ENCODE data around the gene BOLL. TPM values are rescaled to one million over a fixed set of nuclear protein-coding genes. Genes with fewer than 3 reads are reported as not detected.
"Not testable (repeated sequence)": the region's sequence is repeated elsewhere in the genome, so short reads cannot be mapped to it uniquely, and the experiment has no call there.

Gene BOLL
- total RNA-seq, 1 donor from 2014 or later, result not detected

- intact Hi-C loops (cut with DNase I), result loop anchor here (5.0 kb wide), 4 partner anchors 68 to 272 kb away; partner anchors contain the start of genes HSPD1 and SF3B1
- not testable (repeated sequence) for DNase-seq (ENCODE audit: low spot score)
Measured at GRCh38 chr2:197709140-197709539, 76.0 kb downstream of the BOLL start.

GRCh38 chr2:197708331-197708730 lies 76.8 kb downstream of the BOLL start:
- DNase-seq (ENCODE audit: low spot score), result no peak
- intact Hi-C loops (cut with DNase I), result loop anchor here (5.0 kb wide), 4 partner anchors 69 to 271 kb away; partner anchors contain the start of genes HSPD1 and SF3B1

- DNase-seq (ENCODE audit: low spot score), result no peak
- intact Hi-C loops (cut with DNase I), result loop anchor here (2.0 to 5.0 kb wide), 5 partner anchors 70 to 589 kb away; partner anchors contain the start of genes HSPD1 and SF3B1
Measured at GRCh38 chr2:197707316-197708213, 77.6 kb downstream of the BOLL start.

DNA sequence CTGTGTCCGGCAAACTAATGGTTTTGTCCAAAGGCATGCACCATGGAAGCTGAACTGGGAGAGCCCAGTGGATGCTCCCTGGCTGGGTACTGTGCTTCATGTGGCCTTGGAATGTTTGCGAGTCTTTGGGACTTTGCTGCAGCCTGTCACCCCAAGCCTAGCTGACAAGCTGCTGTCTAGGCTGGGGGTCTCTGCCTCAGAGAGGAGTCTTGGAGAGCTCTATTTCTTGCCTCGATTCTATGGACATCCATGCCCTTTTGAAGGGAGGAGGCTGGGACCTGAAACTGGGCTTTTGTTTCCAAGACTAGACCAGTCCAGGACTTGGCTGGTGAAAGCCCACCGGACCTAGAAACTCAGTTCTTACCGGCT lies 78.3 kb downstream of the BOLL start:
- intact Hi-C loops (cut with DNase I), result loop anchor here (2.0 to 5.0 kb wide), 5 partner anchors 70 to 590 kb away; partner anchors contain the start of genes HSPD1 and SF3B1
- no peak for DNase-seq (ENCODE audit: low spot score)

- no peak for DNase-seq (ENCODE audit: low spot score)
Measured at GRCh38 chr2:197705912-197706838, 78.9 kb downstream of the BOLL start.

GRCh38 chr2:197705121-197705911 lies 79.8 kb downstream of the BOLL start, which contains the start of gene MARS2:
MARS2 (plus strand) TSS chr2:197705369; CDS start chr2:197705406, 37 bp downstream.
- intact Hi-C loops (cut with DNase I), result loop anchor here (1.0 to 5.0 kb wide), 6 partner anchors 33 to 268 kb away; partner anchors contain the start of genes HSPD1 and SF3B1
- DNase-seq (ENCODE audit: low spot score), result peak; percentile 96

More at GRCh38 chr2:197705912-197706838, 78.9 kb downstream of the BOLL start:
- intact Hi-C loops (cut with DNase I), result loop anchor here (1.0 to 5.0 kb wide), 7 partner anchors 33 to 591 kb away; partner anchors contain the start of genes HSPD1 and SF3B1

- intact Hi-C loops (cut with DNase I), result loop anchor here (1.0 to 5.0 kb wide), 6 partner anchors 32 to 267 kb away; partner anchors contain the start of genes HSPD1 and SF3B1
- no peak for DNase-seq (ENCODE audit: low spot score)
Measured at GRCh38 chr2:197704434-197705120, 80.5 kb downstream of the BOLL start.

DNA sequence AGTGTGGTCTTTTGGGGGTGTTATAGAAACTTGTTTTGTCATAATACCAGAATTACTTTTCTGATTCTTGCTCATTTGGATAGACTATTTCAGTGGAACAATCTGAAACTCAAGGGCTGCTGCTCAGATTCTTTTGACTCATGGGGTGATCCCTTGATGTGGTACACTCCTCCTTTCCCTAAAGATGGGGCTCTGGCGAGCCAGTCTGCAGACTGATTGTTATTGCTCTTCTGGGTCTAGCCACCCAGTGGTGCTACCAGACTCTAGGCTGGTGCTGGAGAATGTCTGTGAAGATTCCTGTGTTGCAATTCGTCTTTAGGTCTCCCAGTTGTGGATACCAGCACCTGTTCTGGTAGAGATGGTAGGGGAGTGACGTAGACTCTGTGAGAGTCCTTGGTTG lies 84.2 kb downstream of the BOLL start:
- no peak for DNase-seq (ENCODE audit: low spot score)
- intact Hi-C loops (cut with DNase I), result no loop called here

DNA sequence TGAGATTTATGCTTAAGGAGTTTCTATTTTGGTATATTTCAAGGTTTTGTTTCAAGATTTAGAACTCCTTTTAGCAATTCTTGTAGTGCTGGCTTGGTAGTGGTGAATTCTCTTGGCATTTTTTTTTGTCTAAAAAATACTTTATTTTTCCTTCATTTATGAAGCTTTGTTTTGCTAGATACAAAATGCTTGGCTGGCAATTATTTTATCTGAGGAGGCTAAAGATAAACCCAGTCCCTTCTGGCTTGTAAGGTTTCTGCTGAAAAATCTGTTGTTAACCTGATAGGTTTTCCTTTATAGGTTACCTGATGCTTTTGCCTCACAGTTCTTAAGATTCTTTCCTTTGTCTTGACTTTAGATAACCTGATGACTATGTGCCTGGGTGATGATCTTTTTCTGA lies 85.4 kb downstream of the BOLL start:
- DNase-seq (ENCODE audit: low spot score); intact Hi-C loops (cut with DNase I): not testable (repeated sequence)

DNA sequence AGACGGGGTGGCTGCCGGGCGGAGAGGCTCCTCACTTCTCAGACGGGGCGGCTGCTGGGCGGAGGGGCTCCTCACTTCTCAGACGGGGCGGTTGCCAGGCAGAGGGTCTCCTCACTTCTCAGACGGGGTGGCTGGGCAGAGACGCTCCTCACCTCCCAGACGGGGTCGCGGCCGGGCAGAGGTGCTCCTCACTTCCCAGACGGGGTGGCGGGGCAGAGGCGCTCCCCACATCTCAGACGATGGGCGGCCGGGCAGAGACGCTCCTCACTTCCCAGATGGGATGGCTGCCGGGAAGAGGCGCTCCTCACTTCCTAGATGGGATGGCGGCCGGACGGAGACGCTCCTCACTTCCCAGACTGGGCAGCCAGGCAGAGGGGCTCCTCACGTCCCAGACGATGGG lies 88.5 kb downstream of the BOLL start:
- intact Hi-C loops (cut with DNase I); DNase-seq (ENCODE audit: low spot score): not testable (repeated sequence)

DNA sequence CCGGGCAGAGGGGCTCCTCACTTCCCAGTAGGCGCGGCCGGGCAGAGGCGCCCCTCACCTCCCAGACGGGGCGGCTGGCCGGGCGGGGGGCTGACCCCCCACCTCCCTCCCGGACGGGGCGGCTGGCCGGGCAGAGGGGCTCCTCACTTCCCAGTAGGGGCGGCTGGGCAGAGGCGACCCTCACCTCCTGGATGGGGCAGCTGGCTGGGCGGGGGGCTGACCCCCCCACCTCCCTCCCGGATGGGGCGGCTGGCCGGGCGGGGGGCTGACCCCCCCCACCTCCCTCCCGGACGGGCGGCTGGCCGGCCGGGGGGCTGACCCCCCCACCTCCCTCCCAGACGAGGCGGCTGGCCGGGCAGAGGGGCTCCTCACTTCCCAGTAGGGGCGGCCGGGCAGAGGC lies 89.1 kb downstream of the BOLL start:
- intact Hi-C loops (cut with DNase I), result not testable (repeated sequence)

GRCh38 chr2:197695206-197695605 lies 89.9 kb downstream of the BOLL start:
- DNase-seq (ENCODE audit: low spot score); intact Hi-C loops (cut with DNase I): not testable (repeated sequence)

More for the DNA sequence above, 89.1 kb downstream of the BOLL start:
- not testable (repeated sequence) for DNase-seq (ENCODE audit: low spot score)

DNA sequence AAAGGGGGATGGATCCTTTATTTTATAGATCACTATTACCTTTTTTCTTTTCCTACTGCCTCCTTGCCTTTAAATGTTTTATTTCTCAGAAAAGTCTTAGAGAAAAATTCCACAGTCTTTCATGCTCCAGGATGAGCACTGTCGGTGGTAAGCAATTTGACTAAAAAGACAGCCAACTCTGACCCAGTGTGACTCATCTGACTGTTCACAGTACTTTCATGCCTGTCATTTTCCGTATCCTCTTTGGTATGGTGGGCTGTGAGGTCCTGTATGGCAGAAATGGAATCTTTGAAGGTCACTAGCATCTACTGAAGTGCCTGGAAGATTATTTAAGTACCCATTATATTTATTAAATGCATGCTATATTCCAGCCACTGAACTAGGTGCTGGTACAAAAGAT lies 107.6 kb downstream of the BOLL start:
- no peak for DNase-seq (ENCODE audit: low spot score)
- intact Hi-C loops (cut with DNase I), result no loop called here

GRCh38 chr2:197677056-197677455 lies 108.1 kb downstream of the BOLL start:
- intact Hi-C loops (cut with DNase I), result no loop called here
- DNase-seq (ENCODE audit: low spot score), result no peak
